Fibroblast of lung (primary cell): ENCODE measurements around the gene KIAA1671. TPM values are rescaled to one million over a fixed set of nuclear protein-coding genes. Genes with fewer than 3 reads are reported as not detected.

Source experiments
- DNase-seq, 2 donors: peaks; one replicate each; pipeline versions ENCODE4 v3.0.0 to v3.0.0-alpha.2; 2010; ENCODE audit warnings: low read depth in 2 of 2
- H2AFZ ChIP-seq: 2 replicates; pipeline ENCODE4 v1.5.1; 2012; ENCODE audit warnings: low read length, control low read depth, inconsistent platforms
- H3K27ac ChIP-seq: 2 replicates; pipeline ENCODE4 v1.5.1; 2011; ENCODE audit warnings: low read length, control low read depth; ENCODE audit not compliant: insufficient read depth
- H3K27me3 ChIP-seq: 2 replicates; pipeline ENCODE4 v1.5.1; 2011; ENCODE audit warnings: mild to moderate bottlenecking, low read length; ENCODE audit not compliant: control insufficient read depth, insufficient read depth
- H3K36me3 ChIP-seq: 2 replicates; pipeline ENCODE4 v1.5.1; 2011; ENCODE audit warnings: low read length; ENCODE audit not compliant: control insufficient read depth, insufficient read depth
- H3K4me1 ChIP-seq: 2 replicates; pipeline ENCODE4 v1.5.1; 2011; ENCODE audit warnings: low read length; ENCODE audit not compliant: control insufficient read depth, insufficient read depth; ENCODE audit errors: extremely low read depth
- H3K4me2 ChIP-seq: 2 replicates; pipeline ENCODE4 v1.5.1; 2011; ENCODE audit warnings: low read length, control low read depth; ENCODE audit not compliant: insufficient read depth; ENCODE audit errors: extremely low read depth
- H3K4me3 ChIP-seq, 4 experiments: fragments of 200-600 bp in 1 of 4; sonication (generic) in 1 of 4; replicated peaks in 1 of 4; 2 replicates each; pipeline ENCODE4 v1.5.1; 2011 to 2016; ENCODE audit warnings: low read length in 4 of 4, low read depth in 3 of 4, mild to moderate bottlenecking in 3 of 4, control low read depth in 2 of 4, inconsistent platforms in 1 of 4, mixed read lengths in 1 of 4; ENCODE audit not compliant: insufficient read depth in 1 of 4; ENCODE audit errors: control extremely low read depth in 1 of 4
- H3K79me2 ChIP-seq: 2 replicates; pipeline ENCODE4 v1.5.1; 2012; ENCODE audit warnings: mild to moderate bottlenecking, low read length, inconsistent platforms; ENCODE audit not compliant: control insufficient read depth, insufficient read depth
- H3K9ac ChIP-seq: 2 replicates; pipeline ENCODE4 v1.5.1; 2011; ENCODE audit warnings: mild to moderate bottlenecking, low read length, control low read depth; ENCODE audit not compliant: insufficient read depth
- H3K9me3 ChIP-seq: 2 replicates; pipeline ENCODE4 v1.5.1; 2012; ENCODE audit warnings: low read depth, low read length; ENCODE audit not compliant: control insufficient read depth, insufficient read depth
- H4K20me1 ChIP-seq: 2 replicates; pipeline ENCODE4 v1.5.1; 2011; ENCODE audit warnings: low read length; ENCODE audit not compliant: control insufficient read depth, insufficient read depth; ENCODE audit errors: extremely low read depth
- EZH2 ChIP-seq: IDR thresholded peaks from 2 replicates; pipeline ENCODE4 v1.5.1; 2012; ENCODE audit warnings: low read length, control low read depth, mild to moderate bottlenecking; ENCODE audit errors: missing control alignments
- polyA plus RNA-seq, 2 donors: library from polyadenylated mRNA; depleted of rRNA in 1 of 2; stranded (reverse) in 1 of 2; unstranded in 1 of 2; fragments of >200 nt; gene quantifications; 2 replicates each; pipeline ENCODE4 v1.2.1, GENCODE V29; 2011 to 2012; ENCODE audit warnings: missing spikeins in 1 of 2
- total RNA-seq: library from RNA; depleted of rRNA; stranded (reverse); fragments of >200 nt; gene quantifications from 2 replicates; pipeline ENCODE4 v1.2.1, GENCODE V29; 2014
- TF ChIP-seq, protein P1 (sequence below), 2 donors: IDR thresholded peaks in 1 of 2; conservative IDR thresholded peaks in 1 of 2; 1 replicate in 1 of 2; 2 replicates in 1 of 2; pipeline ENCODE4 v1.5.1; 2011 to 2012; ENCODE audit warnings: low read length in 2 of 2, control low read depth in 1 of 2, inconsistent platforms in 1 of 2, low read depth in 1 of 2, mild to moderate bottlenecking in 1 of 2

Gene KIAA1671
- total and polyA plus RNA-seq, 2 donors (not counting 1 experiment from before 2014, with no cell fraction given): 0.34 to 1.3 TPM

DNA sequence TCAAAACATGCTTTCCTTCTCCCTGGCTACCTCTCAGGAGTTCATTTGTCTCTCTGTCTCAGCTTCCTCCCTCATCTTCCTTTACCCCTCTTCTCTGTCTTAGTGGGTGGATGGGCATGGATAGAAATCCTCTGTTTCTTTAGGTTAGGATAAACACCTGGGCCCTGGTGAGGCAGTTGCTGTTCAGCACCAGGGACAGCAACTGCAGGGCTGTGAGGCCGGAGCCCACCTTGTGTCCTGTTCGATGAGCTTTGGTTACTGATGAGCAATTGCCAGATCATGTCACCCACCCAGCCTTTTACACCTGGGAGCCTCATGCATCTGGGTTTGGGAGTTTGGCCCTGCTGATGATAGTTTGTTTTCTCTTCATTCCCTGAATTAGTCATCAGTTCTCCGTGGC lies 241.0 kb downstream of the KIAA1671 start:
- Histone ChIP-seq H3K27me3 (no peaks in the 10 kb centered on the region), H4K20me1 (no peaks in the 10 kb centered on the region), H3K4me3 (no peak overlapping the region), H3K27ac (no peak overlapping the region), H2AFZ (no peak overlapping the region), H3K4me2 (no peak overlapping the region), H3K9me3 (no peaks in the 10 kb centered on the region), H3K79me2 (no peaks in the 10 kb centered on the region), H3K4me1 (no peaks in the 10 kb centered on the region), H3K9ac (no peak overlapping the region), H3K36me3 (no peaks in the 10 kb centered on the region)
- DNase-seq: no peak
- TF ChIP-seq EZH2: no peak
- TF ChIP-seq, protein P1, sequence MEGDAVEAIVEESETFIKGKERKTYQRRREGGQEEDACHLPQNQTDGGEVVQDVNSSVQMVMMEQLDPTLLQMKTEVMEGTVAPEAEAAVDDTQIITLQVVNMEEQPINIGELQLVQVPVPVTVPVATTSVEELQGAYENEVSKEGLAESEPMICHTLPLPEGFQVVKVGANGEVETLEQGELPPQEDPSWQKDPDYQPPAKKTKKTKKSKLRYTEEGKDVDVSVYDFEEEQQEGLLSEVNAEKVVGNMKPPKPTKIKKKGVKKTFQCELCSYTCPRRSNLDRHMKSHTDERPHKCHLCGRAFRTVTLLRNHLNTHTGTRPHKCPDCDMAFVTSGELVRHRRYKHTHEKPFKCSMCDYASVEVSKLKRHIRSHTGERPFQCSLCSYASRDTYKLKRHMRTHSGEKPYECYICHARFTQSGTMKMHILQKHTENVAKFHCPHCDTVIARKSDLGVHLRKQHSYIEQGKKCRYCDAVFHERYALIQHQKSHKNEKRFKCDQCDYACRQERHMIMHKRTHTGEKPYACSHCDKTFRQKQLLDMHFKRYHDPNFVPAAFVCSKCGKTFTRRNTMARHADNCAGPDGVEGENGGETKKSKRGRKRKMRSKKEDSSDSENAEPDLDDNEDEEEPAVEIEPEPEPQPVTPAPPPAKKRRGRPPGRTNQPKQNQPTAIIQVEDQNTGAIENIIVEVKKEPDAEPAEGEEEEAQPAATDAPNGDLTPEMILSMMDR (conservative IDR thresholded peaks at IDR 0.05 in 1 of 2, IDR thresholded peaks at IDR 0.05 in 1 of 2; ENCODE audit: low read depth in 1 of 2, low read length in 2 of 2): no peak

DNA sequence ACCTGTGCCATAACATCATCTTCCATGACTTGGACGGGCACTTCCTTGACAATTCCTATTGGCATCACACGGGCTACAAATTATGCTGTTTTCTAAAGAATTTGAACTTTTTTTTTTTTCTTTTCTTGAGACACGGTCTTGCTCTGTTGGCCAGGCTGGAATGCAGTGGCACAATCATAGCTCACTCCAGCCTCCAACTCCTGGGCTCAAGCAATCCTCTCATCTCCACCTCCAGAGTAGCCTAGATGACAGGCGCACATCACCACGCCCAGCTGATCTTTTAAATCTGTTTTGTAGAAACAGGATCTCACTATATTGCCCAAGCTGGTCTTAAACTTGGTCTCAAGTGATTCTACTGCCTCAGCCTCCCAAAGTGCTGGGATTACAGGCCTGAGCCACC lies 243.8 kb downstream of the KIAA1671 start:
- TF ChIP-seq EZH2: no peak
- TF ChIP-seq, protein P1 (conservative IDR thresholded peaks at IDR 0.05 in 1 of 2, IDR thresholded peaks at IDR 0.05 in 1 of 2; ENCODE audit: low read depth in 1 of 2, low read length in 2 of 2): no peak
- H3K4me2 ChIP-seq: no peak overlapping the region

DNA sequence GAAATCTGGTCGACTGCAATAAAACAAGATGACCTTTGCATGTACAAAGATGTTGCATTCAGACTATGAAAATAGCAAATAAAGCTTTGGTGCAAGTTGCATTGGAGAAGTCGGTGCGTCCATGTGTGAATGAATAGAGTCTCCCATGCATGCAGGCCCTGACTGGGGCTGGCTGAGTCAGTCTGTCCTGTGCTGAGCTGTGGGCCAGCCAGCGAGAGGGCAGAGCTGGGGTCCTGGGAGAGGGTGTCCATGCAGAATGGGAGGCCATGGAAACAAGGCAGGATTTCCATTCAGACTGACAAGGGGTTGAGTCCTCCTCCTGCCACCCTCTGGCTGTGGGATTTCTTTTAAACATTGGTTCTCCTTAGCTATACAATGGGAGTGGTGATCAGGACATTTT lies 244.8 kb downstream of the KIAA1671 start:
- H3K9ac ChIP-seq: no peak overlapping the region
- no peaks in the 10 kb centered on the region for H3K36me3 ChIP-seq
- no peak overlapping the region for H3K4me2 ChIP-seq
- no peaks in the 10 kb centered on the region for H3K9me3 ChIP-seq
- no peak overlapping the region for H3K4me3 ChIP-seq
- H3K4me1 ChIP-seq: no peaks in the 10 kb centered on the region
- no peak overlapping the region for H3K27ac ChIP-seq
- H4K20me1 ChIP-seq: no peaks in the 10 kb centered on the region
- H2AFZ ChIP-seq: no peak overlapping the region
- H3K27me3 ChIP-seq: no peaks in the 10 kb centered on the region
- no peaks in the 10 kb centered on the region for H3K79me2 ChIP-seq
- TF ChIP-seq EZH2: no peak
- no peak for DNase-seq

More for the DNA sequence above, 243.8 kb downstream of the KIAA1671 start:
- no peaks in the 10 kb centered on the region for H3K36me3 ChIP-seq
- DNase-seq: no peak
- no peak overlapping the region for H2AFZ ChIP-seq
- no peaks in the 10 kb centered on the region for H3K4me1 ChIP-seq
- no peak overlapping the region for H3K9ac ChIP-seq
- no peaks in the 10 kb centered on the region for H3K27me3 ChIP-seq
- no peaks in the 10 kb centered on the region for H3K9me3 ChIP-seq
- no peak overlapping the region for H3K4me3 ChIP-seq
- H3K27ac ChIP-seq: no peak overlapping the region
- H4K20me1 ChIP-seq: no peaks in the 10 kb centered on the region
- H3K79me2 ChIP-seq: no peaks in the 10 kb centered on the region
